ENCODE data around the gene JAGN1. TPM values are rescaled to one million over a fixed set of nuclear protein-coding genes. Genes with fewer than 3 reads are reported as not detected.
"Not testable (repeated sequence)": the region's sequence is repeated elsewhere in the genome, so short reads cannot be mapped to it uniquely, and the experiment has no call there.

The JAGN1 gene
- total and polyA plus RNA-seq, 5 donors from 2014 or later, result 17.7 to 70.8 (median 54.0) TPM

DNA sequence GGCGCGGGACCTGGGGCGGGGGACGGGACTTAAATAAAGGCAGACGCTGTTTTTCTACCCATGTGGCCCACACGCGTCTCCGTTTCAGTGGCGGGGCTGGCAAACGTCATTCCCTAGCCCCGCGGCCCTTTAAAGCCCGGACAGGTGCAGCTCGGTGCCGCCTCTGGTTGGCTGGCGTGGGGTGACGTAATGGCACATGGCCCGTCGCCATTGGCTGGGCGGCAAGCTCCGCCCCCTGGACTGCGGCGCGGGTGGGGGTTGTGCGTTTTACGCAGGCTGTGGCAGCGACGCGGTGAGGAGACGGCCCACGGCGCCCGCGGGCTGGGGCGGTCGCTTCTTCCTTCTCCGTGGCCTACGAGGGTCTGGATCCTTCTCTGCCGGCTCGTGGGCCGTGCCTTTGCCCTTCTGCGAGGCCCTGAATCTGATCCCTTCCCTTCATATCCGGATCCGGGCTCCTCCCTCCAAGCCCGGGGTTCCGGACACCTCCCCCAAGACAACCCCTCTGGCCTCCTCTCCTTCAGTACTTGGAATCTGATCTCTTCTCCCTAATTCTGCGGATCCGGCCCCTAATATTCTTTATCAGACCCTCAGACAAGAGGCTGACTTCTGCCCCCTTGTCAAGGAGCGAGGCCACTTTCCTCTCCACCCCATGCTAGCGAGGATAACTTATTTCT, 43.3 kb downstream of the JAGN1 start, which contains the start of gene CRELD1:
TSS of gene CRELD1 (plus strand) at position 274 of the 674 bp plus-strand sequence. CDS start 605 bp downstream, outside the sequence.
- peak; percentile 83 to 86 for ATAC-seq (ENCODE audit: low read depth in 2 of 2)
- Mint-ChIP-seq H3K4me1 (peaks cover 12 to 49% (median 31%) of the 10 kb centered on the region in 4 donors), H3K4me3 (peak within 1 kb of the TSS; percentile 92 to 100 (median 98)), H3K36me3 (peaks cover 13% of the 10 kb centered on the region), H3K9me3 (no peaks in the 10 kb centered on the region), H3K27me3 (no peaks in the 10 kb centered on the region), H3K27ac (peak within 1 kb of the TSS; percentile 98 to 100 (median 100))
- Histone ChIP-seq H3K27ac (ENCODE audit: insufficient read depth, low read length, poor library complexity, severe bottlenecking) (peak within 1 kb of the TSS; percentile 98), H3K36me3 (ENCODE audit: control insufficient read depth, insufficient read depth, low read length) (peaks cover 12% of the 10 kb centered on the region), H3K9me3 (ENCODE audit: control insufficient read depth in 2 of 2, low read length in 2 of 2) (no peaks in the 10 kb centered on the region), H3K27me3 (ENCODE audit: control insufficient read depth, insufficient read depth, low read length) (no peaks in the 10 kb centered on the region), H3K4me1 (ENCODE audit: control insufficient read depth, insufficient read depth, low read length, poor library complexity, severe bottlenecking) (peaks cover 36% of the 10 kb centered on the region), H3K4me3 (ENCODE audit: low read depth, low read length) (peak within 1 kb of the TSS; percentile 89)
- peak; percentile 95 to 98 (median 97) for DNase-seq

DNA sequence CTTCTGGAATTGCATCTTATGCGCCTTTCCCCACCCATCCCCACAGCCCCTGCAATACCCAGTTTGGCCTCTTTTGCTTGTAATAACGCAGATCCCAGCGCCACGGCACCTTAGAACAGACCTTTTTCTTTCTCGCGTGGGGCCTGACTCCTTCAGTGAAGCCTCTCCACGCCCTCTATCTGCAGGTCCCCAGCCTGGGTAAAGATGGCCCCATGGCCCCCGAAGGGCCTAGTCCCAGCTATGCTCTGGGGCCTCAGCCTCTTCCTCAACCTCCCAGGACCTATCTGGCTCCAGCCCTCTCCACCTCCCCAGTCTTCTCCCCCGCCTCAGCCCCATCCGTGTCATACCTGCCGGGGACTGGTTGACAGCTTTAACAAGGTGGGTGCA, 43.8 kb downstream of the JAGN1 start:
- ATAC-seq (ENCODE audit: low read depth in 2 of 2) (no peak), DNase-seq (peak in 1 of 3 donors; percentile 34)
- Histone ChIP-seq H3K36me3 (ENCODE audit: control insufficient read depth, insufficient read depth, low read length) (peaks cover 12% of the 10 kb centered on the region), H3K27ac (ENCODE audit: insufficient read depth, low read length, poor library complexity, severe bottlenecking) (peak overlapping the region; percentile 98), H3K4me1 (ENCODE audit: control insufficient read depth, insufficient read depth, low read length, poor library complexity, severe bottlenecking) (peaks cover 36% of the 10 kb centered on the region), H3K27me3 (ENCODE audit: control insufficient read depth, insufficient read depth, low read length) (no peaks in the 10 kb centered on the region), H3K4me3 (ENCODE audit: low read depth, low read length) (peak overlapping the region; percentile 89), H3K9me3 (ENCODE audit: control insufficient read depth in 2 of 2, low read length in 2 of 2) (no peaks in the 10 kb centered on the region)
- Mint-ChIP-seq H3K4me3 (peak overlapping the region; percentile 92 to 100 (median 98)), H3K4me1 (peaks cover 12 to 49% (median 31%) of the 10 kb centered on the region in 4 donors), H3K27ac (peak overlapping the region; percentile 98 to 100 (median 100)), H3K36me3 (peaks cover 13% of the 10 kb centered on the region), H3K9me3 (no peaks in the 10 kb centered on the region), H3K27me3 (no peaks in the 10 kb centered on the region)

DNA sequence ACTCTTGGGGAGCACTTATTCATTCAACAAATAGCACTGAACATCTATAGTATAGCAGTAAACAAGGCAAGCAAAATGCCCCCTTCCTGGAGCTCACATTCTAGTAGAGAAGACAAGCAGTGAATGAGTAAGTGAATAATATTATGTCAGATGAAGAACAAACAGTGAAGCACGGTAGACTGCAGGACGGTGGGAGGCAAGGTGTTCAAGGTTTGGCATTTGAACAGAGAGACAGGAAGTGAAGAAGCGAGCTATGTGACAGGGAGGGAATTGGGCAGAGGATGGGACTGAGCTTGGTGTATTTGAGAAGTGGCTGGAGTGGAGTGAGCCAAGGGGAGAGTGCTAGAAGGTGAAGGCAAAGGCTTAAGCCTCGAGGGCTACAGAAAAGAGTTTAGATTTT, 44.6 kb downstream of the JAGN1 start:
- Mint-ChIP-seq H3K4me1 (peaks cover 12 to 49% (median 31%) of the 10 kb centered on the region in 4 donors), H3K36me3 (peaks cover 13% of the 10 kb centered on the region), H3K9me3 (no peaks in the 10 kb centered on the region), H3K27me3 (no peaks in the 10 kb centered on the region), H3K27ac (peak overlapping the region; percentile 98 to 100 (median 100)), H3K4me3 (peak overlapping the region; percentile 92 to 100 (median 98))
- no peaks in the 10 kb centered on the region for H3K27me3 ChIP-seq (ENCODE audit: control insufficient read depth, insufficient read depth, low read length)
- H3K27ac ChIP-seq (ENCODE audit: insufficient read depth, low read length, poor library complexity, severe bottlenecking), result peak overlapping the region; percentile 98
- H3K9me3 ChIP-seq (ENCODE audit: control insufficient read depth in 2 of 2, low read length in 2 of 2), result no peaks in the 10 kb centered on the region
- ATAC-seq (ENCODE audit: low read depth in 2 of 2), result no peak
- peaks cover 12% of the 10 kb centered on the region for H3K36me3 ChIP-seq (ENCODE audit: control insufficient read depth, insufficient read depth, low read length)
- DNase-seq, result peak in 1 of 3 donors; percentile 18
- H3K4me3 ChIP-seq (ENCODE audit: low read depth, low read length), result peak overlapping the region; percentile 89
- H3K4me1 ChIP-seq (ENCODE audit: control insufficient read depth, insufficient read depth, low read length, poor library complexity, severe bottlenecking), result peaks cover 36% of the 10 kb centered on the region

DNA sequence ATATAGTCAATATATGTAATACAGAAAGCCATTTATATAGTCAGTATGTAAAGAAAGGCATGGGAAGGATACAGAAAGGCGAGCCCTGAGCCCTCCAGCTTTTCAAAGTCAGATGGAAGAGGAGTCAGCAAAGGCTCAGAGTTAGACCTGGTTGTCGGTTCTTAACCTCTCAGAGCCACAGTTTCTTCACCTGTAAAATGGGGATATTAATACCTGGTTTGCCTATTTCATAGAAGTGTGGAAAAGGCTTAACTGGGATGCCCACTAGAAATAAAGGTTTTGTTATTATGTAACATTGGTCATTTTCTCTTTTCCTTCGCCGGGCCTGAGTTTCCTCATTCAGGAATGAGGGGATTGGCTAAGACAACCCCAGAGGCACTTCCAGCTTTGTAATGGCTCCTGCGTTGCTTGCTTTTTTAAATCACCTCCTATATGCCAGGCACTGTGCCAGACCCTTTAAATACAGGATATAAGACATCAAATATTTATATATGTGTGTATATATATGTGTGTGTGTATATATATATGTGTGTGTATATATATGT, 45.6 kb downstream of the JAGN1 start:
- peaks cover 36% of the 10 kb centered on the region for H3K4me1 ChIP-seq (ENCODE audit: control insufficient read depth, insufficient read depth, low read length, poor library complexity, severe bottlenecking)
- no peak for ATAC-seq (ENCODE audit: low read depth in 2 of 2)
- Mint-ChIP-seq H3K27ac (peak overlapping the region in 1 of 3 donors; percentile 100), H3K9me3 (no peaks in the 10 kb centered on the region), H3K4me3 (peak overlapping the region in 3 of 4 donors; percentile 92 to 100 (median 97)), H3K4me1 (peaks cover 12 to 44% (median 29%) of the 10 kb centered on the region in 4 donors), H3K36me3 (peaks cover 13% of the 10 kb centered on the region), H3K27me3 (no peaks in the 10 kb centered on the region)
- DNase-seq, result no peak
- no peaks in the 10 kb centered on the region for H3K27me3 ChIP-seq (ENCODE audit: control insufficient read depth, insufficient read depth, low read length)
- no peaks in the 10 kb centered on the region for H3K9me3 ChIP-seq (ENCODE audit: control insufficient read depth in 2 of 2, low read length in 2 of 2)
- peaks cover 12% of the 10 kb centered on the region for H3K36me3 ChIP-seq (ENCODE audit: control insufficient read depth, insufficient read depth, low read length)
- no peak overlapping the region for H3K4me3 ChIP-seq (ENCODE audit: low read depth, low read length)
- no peak overlapping the region for H3K27ac ChIP-seq (ENCODE audit: insufficient read depth, low read length, poor library complexity, severe bottlenecking)

DNA sequence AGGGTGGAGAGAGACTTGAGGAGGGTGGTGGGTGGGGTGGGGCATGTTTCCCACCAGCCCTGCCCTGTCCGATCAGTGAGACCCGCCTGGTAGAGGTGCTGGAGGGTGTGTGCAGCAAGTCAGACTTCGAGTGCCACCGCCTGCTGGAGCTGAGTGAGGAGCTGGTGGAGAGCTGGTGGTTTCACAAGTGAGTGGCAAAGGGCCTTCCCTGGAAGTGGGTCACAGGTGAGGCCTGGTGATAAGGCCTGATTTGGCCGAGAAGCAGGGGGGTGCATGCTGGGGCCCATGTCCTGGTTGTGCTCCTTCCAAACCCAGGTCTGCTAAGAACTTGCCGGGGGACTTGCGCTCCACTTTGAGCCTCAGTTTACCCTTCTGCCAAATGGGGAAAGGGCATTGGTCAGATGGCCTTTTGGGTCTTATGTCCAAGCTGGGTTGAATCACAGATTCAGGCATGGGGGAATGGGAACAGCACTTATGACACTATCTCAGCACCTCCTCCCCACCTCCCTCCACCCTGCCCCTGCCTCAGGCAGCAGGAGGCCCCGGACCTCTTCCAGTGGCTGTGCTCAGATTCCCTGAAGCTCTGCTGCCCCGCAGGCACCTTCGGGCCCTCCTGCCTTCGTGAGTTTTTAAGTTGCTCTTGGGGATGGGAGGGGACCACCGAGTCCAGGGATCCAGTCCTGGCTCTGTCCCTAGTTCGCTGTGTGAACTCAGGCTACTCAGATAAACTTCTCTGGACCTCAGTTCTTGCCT, 47.3 kb downstream of the JAGN1 start:
- no peak overlapping the region for H3K4me3 Mint-ChIP-seq
- H3K36me3 Mint-ChIP-seq, result peaks cover 21% of the 10 kb centered on the region
- H3K36me3 ChIP-seq (ENCODE audit: control insufficient read depth, insufficient read depth, low read length), result peaks cover 12% of the 10 kb centered on the region
- peaks cover 12 to 32% (median 23%) of the 10 kb centered on the region in 4 donors for H3K4me1 Mint-ChIP-seq
- no peaks in the 10 kb centered on the region for H3K9me3 ChIP-seq (ENCODE audit: control insufficient read depth in 2 of 2, low read length in 2 of 2)
- H3K27me3 Mint-ChIP-seq, result no peaks in the 10 kb centered on the region
- H3K27me3 ChIP-seq (ENCODE audit: control insufficient read depth, insufficient read depth, low read length), result no peaks in the 10 kb centered on the region
- DNase-seq, result no peak
- no peak overlapping the region for H3K4me3 ChIP-seq (ENCODE audit: low read depth, low read length)
- no peak overlapping the region for H3K27ac Mint-ChIP-seq
- peaks cover 28% of the 10 kb centered on the region for H3K4me1 ChIP-seq (ENCODE audit: control insufficient read depth, insufficient read depth, low read length, poor library complexity, severe bottlenecking)
- ATAC-seq (ENCODE audit: low read depth in 2 of 2), result no peak
- H3K27ac ChIP-seq (ENCODE audit: insufficient read depth, low read length, poor library complexity, severe bottlenecking), result no peak overlapping the region
- no peaks in the 10 kb centered on the region for H3K9me3 Mint-ChIP-seq

DNA sequence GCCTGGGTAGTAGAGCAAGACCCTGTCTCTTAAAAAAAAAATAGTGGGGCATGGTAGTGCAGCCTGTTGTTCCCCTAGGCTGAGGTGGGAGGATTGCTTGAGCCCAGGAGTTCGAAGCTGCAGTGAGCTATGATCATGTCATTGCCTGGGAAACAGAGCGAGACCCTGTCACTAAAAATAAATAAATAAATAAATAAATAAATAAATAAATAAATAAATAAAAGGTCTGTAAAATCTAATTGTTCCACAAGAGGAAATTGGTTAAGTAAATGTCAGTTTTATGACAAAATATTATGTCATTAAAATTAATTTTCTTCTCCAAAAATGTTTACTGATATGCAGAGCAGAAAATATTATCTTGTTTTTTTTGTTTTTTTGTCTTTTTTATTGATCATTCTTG, 48.6 kb downstream of the JAGN1 start:
- Mint-ChIP-seq H3K27ac (peak overlapping the region in 1 of 3 donors; percentile 63), H3K36me3 (peaks cover 21% of the 10 kb centered on the region), H3K4me1 (peaks cover 12 to 27% (median 20%) of the 10 kb centered on the region in 4 donors), H3K27me3 (no peaks in the 10 kb centered on the region), H3K4me3 (no peak overlapping the region), H3K9me3 (no peaks in the 10 kb centered on the region)
- Histone ChIP-seq H3K4me3 (ENCODE audit: low read depth, low read length) (no peak overlapping the region), H3K27ac (ENCODE audit: insufficient read depth, low read length, poor library complexity, severe bottlenecking) (no peak overlapping the region), H3K9me3 (ENCODE audit: control insufficient read depth in 2 of 2, low read length in 2 of 2) (no peaks in the 10 kb centered on the region), H3K4me1 (ENCODE audit: control insufficient read depth, insufficient read depth, low read length, poor library complexity, severe bottlenecking) (peaks cover 17% of the 10 kb centered on the region), H3K27me3 (ENCODE audit: control insufficient read depth, insufficient read depth, low read length) (no peaks in the 10 kb centered on the region), H3K36me3 (ENCODE audit: control insufficient read depth, insufficient read depth, low read length) (peaks cover 12% of the 10 kb centered on the region)
- DNase-seq (no peak), ATAC-seq (ENCODE audit: low read depth in 2 of 2) (no peak)

DNA sequence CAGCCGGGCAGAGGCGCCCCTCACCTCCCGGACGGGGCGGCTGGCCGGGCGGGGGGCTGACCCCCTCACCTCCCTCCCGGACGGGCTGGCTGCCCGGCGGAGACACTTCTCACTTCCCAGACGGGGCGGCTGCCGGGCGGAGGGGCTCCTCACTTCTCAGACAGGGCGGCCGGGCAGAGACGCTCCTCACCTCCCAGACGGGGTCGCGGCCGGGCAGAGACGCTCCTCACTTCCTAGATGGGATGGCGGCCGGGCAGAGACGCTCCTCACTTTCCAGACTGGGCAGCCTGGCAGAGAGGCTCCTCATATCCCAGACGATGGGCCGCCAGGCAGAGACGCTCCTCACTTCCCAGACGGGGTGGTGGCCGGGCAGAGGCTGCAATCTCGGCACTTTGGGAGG, 49.5 kb downstream of the JAGN1 start:
- H3K36me3 Mint-ChIP-seq, result peaks cover 21% of the 10 kb centered on the region
- H3K36me3 ChIP-seq (ENCODE audit: control insufficient read depth, insufficient read depth, low read length), result peaks cover 12% of the 10 kb centered on the region
- H3K27ac ChIP-seq (ENCODE audit: insufficient read depth, low read length, poor library complexity, severe bottlenecking); H3K4me3 ChIP-seq (ENCODE audit: low read depth, low read length); H3K4me3 Mint-ChIP-seq; H3K9me3 ChIP-seq (ENCODE audit: control insufficient read depth in 2 of 2, low read length in 2 of 2); H3K27me3 ChIP-seq (ENCODE audit: control insufficient read depth, insufficient read depth, low read length); DNase-seq; H3K4me1 ChIP-seq (ENCODE audit: control insufficient read depth, insufficient read depth, low read length, poor library complexity, severe bottlenecking); H3K27me3 Mint-ChIP-seq; ATAC-seq (ENCODE audit: low read depth in 2 of 2); H3K9me3 Mint-ChIP-seq; H3K27ac Mint-ChIP-seq: not testable (repeated sequence)
- peaks cover 9 to 18% (median 12%) of the 10 kb centered on the region in 4 donors for H3K4me1 Mint-ChIP-seq
